Psoas muscle (tissue), 8 donors: Measurements from ENCODE around the gene DNASE1. TPM values are rescaled to one million over a fixed set of nuclear protein-coding genes. Genes with fewer than 3 reads are reported as not detected.

Experiments used
- ATAC-seq, 4 donors: fragments of 200-7000 bp; cut with Tn5 transposase; one replicate each; pipeline ENCODE4 v1.9.1; 2020; ENCODE audit warnings: moderate library complexity in 3 of 4, mild to moderate bottlenecking in 2 of 4
- DNase-seq, 2 donors: peaks; one replicate each; pipeline ENCODE4 v3.0.0-alpha.2; 2020
- H3K27ac ChIP-seq: fragments of 200-600 bp; one replicate; pipeline ENCODE4 v1.8.0; 2022
- H3K27me3 ChIP-seq, 3 donors: fragments of 200-600 bp in 1 of 3; one replicate each; pipeline versions ENCODE4 v1.6.1 to v1.8.0; 2013 to 2022; ENCODE audit warnings: low read length in 2 of 3, mild to moderate bottlenecking in 2 of 3, moderate library complexity in 1 of 3; ENCODE audit not compliant: insufficient read depth in 3 of 3
- H3K36me3 ChIP-seq, 2 donors: fragments of 200-600 bp in 1 of 2; one replicate each; pipeline versions ENCODE4 v1.6.1 to v1.8.0; 2013 to 2022; ENCODE audit warnings: low read depth in 1 of 2, mild to moderate bottlenecking in 1 of 2, moderate library complexity in 1 of 2; ENCODE audit not compliant: insufficient read depth in 1 of 2
- H3K4me1 ChIP-seq: fragments of 200-600 bp; one replicate; pipeline ENCODE4 v1.8.0; 2022
- H3K4me3 ChIP-seq: fragments of 200-600 bp; one replicate; pipeline ENCODE4 v1.8.0; 2022; ENCODE audit warnings: mild to moderate bottlenecking
- H3K9me3 ChIP-seq: fragments of 200-600 bp; one replicate; pipeline ENCODE4 v1.8.0; 2022
- WGBS, 3 donors: extraction: QIAGEN DNeasy Blood & Tissue Kit; methylation state at CpG; one replicate each; pipeline versions ENCODE4 v1.1.6 to v1.1.7; 2013; 5-methylcytosine and 5-hydroxymethylcytosine counted together
- intact Hi-C, 2 donors: fragments of 100-400 bp; cut with DNase I; formaldehyde crosslinking; loops; one replicate each; pipeline versions ENCODE4 v1.11.0 to v1.14.2; 2022
- polyA plus RNA-seq, 3 donors: library from polyadenylated mRNA; stranded (reverse); fragments of 200-250 nt; gene quantifications; one replicate each; pipeline ENCODE4 v1.2.3, GENCODE V29; 2013
- total RNA-seq, 4 donors: library from RNA; stranded (reverse); fragmentation: NEBNext Ultra II Directional in 2 of 4; extraction: Animal tissue kit (Norgen Biotek cat#: 25700) in 2 of 4; gene quantifications; one replicate each; pipeline versions ENCODE4 v1.2.1 to v1.2.4, GENCODE V29; 2021 to 2023
- TF ChIP-seq, protein P1 (sequence below): fragments of 200-600 bp; IDR thresholded peaks from one replicate; pipeline ENCODE4 v1.8.0; 2022; ENCODE audit warnings: antibody characterized with exemption
- donor health status: healthy with polysubstance abuse.
- donor health status: DM: no; HTN: no; CAD: no; lungs with moderate emphysema.
- donor health status: Bipolar disorder and iron deficiency.
- donor health status: healthy.
- donor health status: DM: yes; HTN: yes; CAD: no.
- donor health status: DM: no; HTN: no; CAD: no.
- donor health status: DM: no; HTN: no; CAD: no.
- donor health status: DM: yes; HTN: yes; CAD: no.

The DNASE1 gene
- total and polyA plus RNA-seq, 7 donors: 0.46 to 7.3 (median 3.1) TPM

GRCh38 chr16:3661922-3662321 lies 7.4 kb downstream of the DNASE1 start:
- no peak overlapping the region for H3K27ac ChIP-seq
- ATAC-seq (no peak), DNase-seq (peak in 1 of 2 donors; percentile 48)
- no peaks in the 10 kb centered on the region for H3K27me3 ChIP-seq
- no peaks in the 10 kb centered on the region for H3K4me1 ChIP-seq
- H3K9me3 ChIP-seq: no peaks in the 10 kb centered on the region
- intact Hi-C loops: no loop called here
- 89 to 92% (median 91%) methylated on average over 13 of the region's 13 CpGs for WGBS, 3 donors
- no peak overlapping the region for H3K4me3 ChIP-seq
- peaks cover 7 to 100% of the 10 kb centered on the region in 2 donors for H3K36me3 ChIP-seq
- TF ChIP-seq, protein P1, sequence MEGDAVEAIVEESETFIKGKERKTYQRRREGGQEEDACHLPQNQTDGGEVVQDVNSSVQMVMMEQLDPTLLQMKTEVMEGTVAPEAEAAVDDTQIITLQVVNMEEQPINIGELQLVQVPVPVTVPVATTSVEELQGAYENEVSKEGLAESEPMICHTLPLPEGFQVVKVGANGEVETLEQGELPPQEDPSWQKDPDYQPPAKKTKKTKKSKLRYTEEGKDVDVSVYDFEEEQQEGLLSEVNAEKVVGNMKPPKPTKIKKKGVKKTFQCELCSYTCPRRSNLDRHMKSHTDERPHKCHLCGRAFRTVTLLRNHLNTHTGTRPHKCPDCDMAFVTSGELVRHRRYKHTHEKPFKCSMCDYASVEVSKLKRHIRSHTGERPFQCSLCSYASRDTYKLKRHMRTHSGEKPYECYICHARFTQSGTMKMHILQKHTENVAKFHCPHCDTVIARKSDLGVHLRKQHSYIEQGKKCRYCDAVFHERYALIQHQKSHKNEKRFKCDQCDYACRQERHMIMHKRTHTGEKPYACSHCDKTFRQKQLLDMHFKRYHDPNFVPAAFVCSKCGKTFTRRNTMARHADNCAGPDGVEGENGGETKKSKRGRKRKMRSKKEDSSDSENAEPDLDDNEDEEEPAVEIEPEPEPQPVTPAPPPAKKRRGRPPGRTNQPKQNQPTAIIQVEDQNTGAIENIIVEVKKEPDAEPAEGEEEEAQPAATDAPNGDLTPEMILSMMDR: no peak

DNA sequence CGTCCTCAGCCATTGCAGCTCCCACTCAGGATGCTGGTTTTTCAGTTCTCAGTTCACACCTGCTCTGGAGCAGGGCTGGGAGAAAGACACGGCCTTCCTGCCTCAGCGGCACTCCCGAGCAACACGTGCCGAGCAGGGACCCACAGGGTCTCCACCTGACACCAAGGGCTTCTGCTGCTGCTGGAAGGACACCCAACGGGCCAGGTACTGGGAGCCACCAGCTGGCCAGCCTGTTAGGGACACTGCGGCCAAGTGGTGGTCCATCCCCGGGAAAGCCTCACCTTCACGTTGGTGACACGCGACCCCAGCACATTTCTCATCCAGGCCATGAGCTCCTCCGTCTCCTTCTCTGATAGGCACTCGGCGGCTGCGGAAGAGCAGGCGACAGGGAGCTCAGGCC lies 8.1 kb downstream of the DNASE1 start:
- H3K4me3 ChIP-seq: no peak overlapping the region
- DNase-seq (peak in 1 of 2 donors; percentile 39), ATAC-seq (peak in 1 of 4 donors; percentile 9)
- TF ChIP-seq, protein P1: no peak
- peaks cover 7 to 99% of the 10 kb centered on the region in 2 donors for H3K36me3 ChIP-seq
- intact Hi-C loops: no loop called here
- no peaks in the 10 kb centered on the region for H3K27me3 ChIP-seq
- no peak overlapping the region for H3K27ac ChIP-seq
- H3K9me3 ChIP-seq: no peaks in the 10 kb centered on the region
- H3K4me1 ChIP-seq: no peaks in the 10 kb centered on the region
- 91% methylated on average over 17 of the region's 17 CpGs for WGBS, 3 donors

- no peaks in the 10 kb centered on the region for H3K4me1 ChIP-seq
- peak in 1 of 2 donors; percentile 38 for DNase-seq
- H3K27ac ChIP-seq: no peak overlapping the region
- no peaks in the 10 kb centered on the region for H3K27me3 ChIP-seq
- intact Hi-C loops: no loop called here
- ATAC-seq: peak in 2 of 4 donors; percentile 7 to 16
- H3K9me3 ChIP-seq: no peaks in the 10 kb centered on the region
- TF ChIP-seq, protein P1: no peak
- peaks cover 7 to 93% of the 10 kb centered on the region in 2 donors for H3K36me3 ChIP-seq
- no peak overlapping the region for H3K4me3 ChIP-seq
- 88 to 93% (median 92%) methylated on average over 31 of the region's 31 CpGs for WGBS, 3 donors
Measured at GRCh38 chr16:3664187-3664896, 9.9 kb downstream of the DNASE1 start.

DNA sequence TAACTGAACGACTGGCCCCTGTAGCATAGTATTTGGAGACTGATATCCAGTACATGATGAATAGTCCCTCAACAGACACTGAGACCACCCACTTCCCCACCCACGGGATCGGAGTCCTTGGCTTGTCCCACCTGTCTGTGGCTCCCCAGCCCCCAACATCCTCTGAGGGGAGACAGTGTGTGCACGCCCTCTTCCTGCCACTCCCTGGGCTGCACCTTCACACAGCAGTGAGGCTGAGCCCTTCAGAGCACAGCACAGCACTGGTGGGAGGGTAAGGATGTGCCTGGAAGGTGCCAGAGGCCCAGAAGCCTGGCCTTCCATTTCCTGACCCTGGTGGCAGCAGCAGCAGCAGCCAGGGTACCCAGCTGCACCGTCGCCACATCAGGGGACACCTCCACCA lies 11.0 kb downstream of the DNASE1 start:
- WGBS, 3 donors: 75 to 81% (median 81%) methylated on average over 6 of the region's 6 CpGs
- H3K4me3 ChIP-seq: no peak overlapping the region
- intact Hi-C loops: no loop called here
- no peak overlapping the region for H3K27ac ChIP-seq
- ATAC-seq: no peak
- DNase-seq: peak in 1 of 2 donors; percentile 38
- no peaks in the 10 kb centered on the region for H3K4me1 ChIP-seq
- no peaks in the 10 kb centered on the region for H3K9me3 ChIP-seq
- no peaks in the 10 kb centered on the region for H3K27me3 ChIP-seq
- peaks cover 7 to 91% of the 10 kb centered on the region in 2 donors for H3K36me3 ChIP-seq
- TF ChIP-seq, protein P1: no peak
